A549 (cell line): ENCODE results near the gene LLPH. TPM values are rescaled to one million over a fixed set of nuclear protein-coding genes. Genes with fewer than 3 reads are reported as not detected.

Experiments used
- ATAC-seq, 2 experiments: fragments of 200-7000 bp in 1 of 2; fragments of >200 bp in 1 of 2; cut with Nextera tagmentation in 1 of 2; cut with Tn5 transposase in 1 of 2; 3 replicates each; pipeline versions ENCODE4 v1.8.0 to v1.9.1; 2018 to 2020; ENCODE audit warnings: mild to moderate bottlenecking in 1 of 2, moderate library complexity in 1 of 2
- CTCF ChIA-PET: fragments of 300-600 bp; sonication (Branson Sonifier 250); formaldehyde crosslinking; extraction: SDS; loops from one replicate; lab custom pipeline; 2021; ENCODE audit warnings: antibody characterized with exemption, inconsistent platforms; lab: Yijun Ruan, JAX
- POLR2A ChIA-PET: fragments of 350-600 bp; formaldehyde crosslinking; extraction: SDS; loops from one replicate; lab custom pipeline; 2021; ENCODE audit warnings: antibody characterized with exemption, inconsistent platforms; lab: Yijun Ruan, JAX
- DNase-seq, 2 experiments: peaks; one replicate each; pipeline versions ENCODE4 v3.0.0 to v3.0.0-alpha.2; 2011 to 2016; ENCODE audit warnings: low read depth in 1 of 2, low spot score in 1 of 2
- FAIRE-seq: peaks from 2 replicates; lab custom pipeline; 2011; peaks lifted over from hg19 to GRCh38; lab: Jason Lieb, UNC
- H3K27ac ChIP-seq, 2 experiments: fragments of >200 bp; sonication (Bioruptor Twin); formaldehyde crosslinking; 3 replicates each; pipeline ENCODE4 v1.5.1; 2016 to 2017
- H3K4me1 ChIP-seq: fragments of >200 bp; sonication (Bioruptor Twin); formaldehyde crosslinking; 3 replicates; pipeline ENCODE4 v1.6.1; 2016
- H3K4me2 ChIP-seq: fragments of >200 bp; sonication (Bioruptor Twin); formaldehyde crosslinking; 3 replicates; pipeline ENCODE4 v1.6.1; 2016
- H3K4me3 ChIP-seq: fragments of >200 bp; sonication (Bioruptor Twin); formaldehyde crosslinking; 3 replicates; pipeline ENCODE4 v1.5.1; 2016
- H3K9me3 ChIP-seq: fragments of >200 bp; sonication (Bioruptor Twin); formaldehyde crosslinking; 3 replicates; pipeline ENCODE4 v1.6.1; 2016
- BCL3 ChIP-seq: fragments of >200 bp; sonication (Bioruptor Twin); formaldehyde crosslinking; IDR thresholded peaks from 3 replicates; pipeline ENCODE4 v1.6.1; 2016
- CBX2 ChIP-seq: fragments of 200-600 bp; sonication (generic); IDR thresholded peaks from 2 replicates; pipeline ENCODE4 v1.6.1; 2016; ENCODE audit warnings: low read depth, mild to moderate bottlenecking, borderline replicate concordance
- CHD2 ChIP-seq: fragments of 150-350 bp; IDR thresholded peaks from 2 replicates; pipeline ENCODE4 v1.6.1; 2014; ENCODE audit warnings: low read length; ENCODE audit not compliant: partially characterized antibody
- CHD4 ChIP-seq: fragments of 200-600 bp; sonication (generic); IDR thresholded peaks from 2 replicates; pipeline ENCODE4 v1.6.1; 2016; ENCODE audit warnings: antibody characterized with exemption, mild to moderate bottlenecking, borderline replicate concordance
- ELK1 ChIP-seq: fragments of 150-350 bp; IDR thresholded peaks from 2 replicates; pipeline ENCODE4 v1.6.1; 2014; ENCODE audit warnings: low read depth, mild to moderate bottlenecking, low read length
- FOSL2 ChIP-seq, 2 experiments: fragments of 450-650 bp in 1 of 2; fragments of >200 bp in 1 of 2; sonication (Bioruptor Twin) in 1 of 2; formaldehyde crosslinking; IDR thresholded peaks; 2 replicates each; pipeline versions ENCODE4 v1.5.0 to v1.6.1; 2016 to 2020; ENCODE audit warnings: mild to moderate bottlenecking in 1 of 2, moderate library complexity in 1 of 2
- FOXS1 ChIP-seq: fragments of 250-450 bp; sonication (Bioruptor Pico); IDR thresholded peaks from 2 replicates; pipeline ENCODE4 v1.5.0; 2020; ENCODE audit warnings: mild to moderate bottlenecking, moderate library complexity
- HMGXB4 ChIP-seq: fragments of 250-450 bp; sonication (Bioruptor Pico); IDR thresholded peaks from 2 replicates; pipeline ENCODE4 v1.5.0; 2021; ENCODE audit warnings: mild to moderate bottlenecking, moderate library complexity, borderline replicate concordance
- JUN ChIP-seq, 2 experiments: fragments of >200 bp; sonication (Bioruptor Twin); formaldehyde crosslinking; IDR thresholded peaks; 2 replicates in 1 of 2; 3 replicates in 1 of 2; pipeline ENCODE4 v1.6.1; 2016 to 2017
- JUNB ChIP-seq: fragments of >200 bp; sonication (Bioruptor Twin); formaldehyde crosslinking; IDR thresholded peaks from 2 replicates; pipeline ENCODE4 v1.6.1; 2016
- NR3C1 ChIP-seq: fragments of >200 bp; sonication (Bioruptor Twin); formaldehyde crosslinking; IDR thresholded peaks from 3 replicates; pipeline ENCODE4 v1.6.1; 2017
- PBX3 ChIP-seq: IDR thresholded peaks from 2 replicates; pipeline ENCODE4 v1.6.1; 2012
- POLR2A ChIP-seq: IDR thresholded peaks from 2 replicates; pipeline ENCODE4 v1.6.1; 2012; ENCODE audit warnings: mild to moderate bottlenecking, low read length
- RFX5 ChIP-seq: fragments of 450-650 bp; IDR thresholded peaks from 2 replicates; pipeline ENCODE4 v1.7.1; 2014; ENCODE audit warnings: antibody characterized with exemption, mild to moderate bottlenecking, moderate library complexity
- SMC3 ChIP-seq: fragments of >200 bp; sonication (Bioruptor Twin); formaldehyde crosslinking; IDR thresholded peaks from 3 replicates; pipeline ENCODE4 v1.6.1; 2018; ENCODE audit warnings: inconsistent platforms
- SREBF2 ChIP-seq: fragments of 450-650 bp; IDR thresholded peaks from 2 replicates; pipeline ENCODE4 v1.6.1; 2014; ENCODE audit warnings: mild to moderate bottlenecking, moderate library complexity
- USF2 ChIP-seq: fragments of 450-650 bp; IDR thresholded peaks from 2 replicates; pipeline ENCODE4 v1.6.1; 2014; ENCODE audit warnings: antibody characterized with exemption
- ZC3H11A ChIP-seq: fragments of 450-650 bp; IDR thresholded peaks from 2 replicates; pipeline ENCODE4 v1.6.1; 2014; ENCODE audit warnings: antibody characterized with exemption, mild to moderate bottlenecking
- WGBS: methylation state at CpG from one replicate; pipeline ENCODE4 v1.1.6; 2017; ENCODE audit errors: missing lambda C conversion rate; 5-methylcytosine and 5-hydroxymethylcytosine counted together
- polyA plus RNA-seq, 4 experiments: library from polyadenylated mRNA; depleted of rRNA in 3 of 4; stranded (reverse); fragments of >200 nt; fragmentation: RNase III in 1 of 4; extraction: RNeasy Plus Mini Kit Qiagen cat#74134 plus additional on column Dnase treatment in 1 of 4; gene quantifications; 2 replicates in 3 of 4; 3 replicates in 1 of 4; pipeline ENCODE4 v1.2.3, GENCODE V29; 2011 to 2017

Gene LLPH
- polyA plus RNA-seq, 2 of the 4 experiments (the other 2 are of a cell fraction) = 32.4 to 54.5 TPM

GRCh38 chr12:66165141-66165540 is 34.6 kb upstream of the LLPH start (continued):
- TF ChIP-seq POLR2A = no peak
- TF ChIP-seq CHD2 = no peak
- TF ChIP-seq CHD4 = no peak

GRCh38 chr12:66164349-66164821 is 33.8 kb upstream of the LLPH start:
- POLR2A ChIA-PET = no interaction called here
- 86% methylated on average over 3 of the region's 3 CpGs for WGBS
- no peak overlapping the region for H3K4me2 ChIP-seq
- H3K4me3 ChIP-seq = no peak overlapping the region
- H3K9me3 ChIP-seq = peaks cover 12% of the 10 kb centered on the region
- FAIRE-seq = no peak
- TF ChIP-seq HMGXB4 (CRISPR knock-in tag) (no peak), PBX3 (no peak), FOSL2 (IDR thresholded peaks at IDR 0.05) (no peak), FOSL2 (CRISPR knock-in tag; IDR thresholded peaks at IDR 0.05) (no peak), SMC3 (no peak), JUN (IDR thresholded peaks at IDR 0.05) (no peak), ELK1 (no peak), SREBF2 (no peak)
- H3K4me1 ChIP-seq = peaks cover 6% of the 10 kb centered on the region
- no peak overlapping the region for H3K27ac ChIP-seq
- no peak for DNase-seq
- ATAC-seq = no peak
- CTCF ChIA-PET = no interaction called here

GRCh38 chr12:66163289-66163688 is 32.7 kb upstream of the LLPH start:
- Histone ChIP-seq H3K4me2 (no peak overlapping the region), H3K27ac (no peak overlapping the region), H3K4me3 (no peak overlapping the region), H3K4me1 (peaks cover 1% of the 10 kb centered on the region), H3K9me3 (peaks cover 12% of the 10 kb centered on the region)
- no peak for DNase-seq
- CTCF ChIA-PET = no interaction called here
- TF ChIP-seq BCL3 (no peak), USF2 (no peak), POLR2A (no peak), NR3C1 (no peak), RFX5 (no peak), CBX2 (no peak), ZC3H11A (no peak), JUNB (no peak), FOXS1 (CRISPR knock-in tag) (no peak)
- 77% methylated on average over 4 of the region's 4 CpGs for WGBS
- no peak for ATAC-seq
- no peak for FAIRE-seq
- POLR2A ChIA-PET = no interaction called here
